ENCODE measurements around the gene FBXW7. TPM values are rescaled to one million over a fixed set of nuclear protein-coding genes. Genes with fewer than 3 reads are reported as not detected.
A peak's percentile ranks its signal among the peaks of the same experiment; 100 is the strongest.

FBXW7 gene
- total and polyA plus RNA-seq, 2 of the 13 experiments (the other 11 are each of a cell fraction or from before 2014, with no cell fraction given): 5.0 to 40.9 TPM

DNA sequence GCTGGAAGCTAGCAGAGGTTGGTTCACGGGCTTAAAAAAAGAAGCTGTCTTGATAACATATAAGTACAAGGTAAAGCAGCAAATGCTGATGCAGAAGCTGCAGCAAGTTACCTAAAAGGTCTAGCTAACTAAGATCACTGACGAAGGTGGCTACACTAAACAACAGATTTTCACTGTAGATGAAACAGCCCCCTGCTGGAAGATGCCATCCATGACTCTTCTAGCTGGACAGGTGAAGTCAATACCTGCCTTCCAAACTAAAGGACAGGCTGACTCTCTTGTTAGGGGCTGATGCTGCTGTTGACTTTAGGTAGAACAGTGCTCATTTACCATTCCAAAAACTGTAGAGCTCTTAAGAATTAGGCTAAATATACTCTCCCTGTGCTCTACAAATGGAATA, 99.5 kb downstream of the FBXW7 start:
- in situ Hi-C loops (cut with HindIII; ENCODE audit: extremely low pct_ligation_motif_present, low pct_unique_long_range_greater_than_20kb): no loop called here
- H3K27me3 ChIP-seq (ENCODE audit: control insufficient read depth in 1 of 2, insufficient read depth in 2 of 2, low read length in 2 of 2): no peaks in the 10 kb centered on the region
- POLR2A ChIA-PET: no interaction called here
- peak; percentile 64 for FAIRE-seq
- WGBS (ENCODE audit: low lambda C conversion rate): 100% methylated on average over 2 of the region's 2 CpGs
- TF ChIP-seq ETV5 (CRISPR knock-in tag; IDR thresholded peaks at IDR 0.05; ENCODE audit: borderline replicate concordance) (no peak), MYC (CRISPR knock-in tag; IDR thresholded peaks at IDR 0.05; ENCODE audit: borderline replicate concordance) (no peak), PLRG1 (conservative IDR thresholded peaks at IDR 0.05) (no peak), SMC3 (IDR thresholded peaks at IDR 0.05; ENCODE audit: low read length) (peak; percentile 27; the same call in 1 of the 2 replicates), STAG1 (CRISPR knock-in tag; IDR thresholded peaks at IDR 0.05) (peak; percentile 20; the same call in 1 of the 2 replicates), ZNF33A (CRISPR knock-in tag; IDR thresholded peaks at IDR 0.05; ENCODE audit: borderline replicate concordance) (no peak), GTF3A (CRISPR knock-in tag; conservative IDR thresholded peaks at IDR 0.05) (no peak), TFDP2 (CRISPR knock-in tag; IDR thresholded peaks at IDR 0.05) (no peak)
- TF ChIP-seq, protein P1, sequence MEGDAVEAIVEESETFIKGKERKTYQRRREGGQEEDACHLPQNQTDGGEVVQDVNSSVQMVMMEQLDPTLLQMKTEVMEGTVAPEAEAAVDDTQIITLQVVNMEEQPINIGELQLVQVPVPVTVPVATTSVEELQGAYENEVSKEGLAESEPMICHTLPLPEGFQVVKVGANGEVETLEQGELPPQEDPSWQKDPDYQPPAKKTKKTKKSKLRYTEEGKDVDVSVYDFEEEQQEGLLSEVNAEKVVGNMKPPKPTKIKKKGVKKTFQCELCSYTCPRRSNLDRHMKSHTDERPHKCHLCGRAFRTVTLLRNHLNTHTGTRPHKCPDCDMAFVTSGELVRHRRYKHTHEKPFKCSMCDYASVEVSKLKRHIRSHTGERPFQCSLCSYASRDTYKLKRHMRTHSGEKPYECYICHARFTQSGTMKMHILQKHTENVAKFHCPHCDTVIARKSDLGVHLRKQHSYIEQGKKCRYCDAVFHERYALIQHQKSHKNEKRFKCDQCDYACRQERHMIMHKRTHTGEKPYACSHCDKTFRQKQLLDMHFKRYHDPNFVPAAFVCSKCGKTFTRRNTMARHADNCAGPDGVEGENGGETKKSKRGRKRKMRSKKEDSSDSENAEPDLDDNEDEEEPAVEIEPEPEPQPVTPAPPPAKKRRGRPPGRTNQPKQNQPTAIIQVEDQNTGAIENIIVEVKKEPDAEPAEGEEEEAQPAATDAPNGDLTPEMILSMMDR (CRISPR knock-in tag; IDR thresholded peaks at IDR 0.05): peak; percentile 44
- TF ChIP-seq, protein P2, sequence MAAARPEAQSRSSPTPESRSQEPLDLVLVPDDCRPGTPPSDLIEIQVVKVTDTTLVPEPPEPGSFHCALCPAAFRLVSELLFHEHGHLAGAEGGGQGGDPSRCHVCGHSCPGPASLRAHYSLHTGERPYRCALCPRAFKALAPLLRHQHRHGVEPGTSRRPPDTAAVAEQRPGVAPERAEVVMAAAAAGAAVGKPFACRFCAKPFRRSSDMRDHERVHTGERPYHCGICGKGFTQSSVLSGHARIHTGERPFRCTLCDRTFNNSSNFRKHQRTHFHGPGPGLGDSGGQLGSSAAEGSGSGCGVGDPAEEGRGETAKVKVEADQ (CRISPR knock-in tag; IDR thresholded peaks at IDR 0.05; ENCODE audit: borderline replicate concordance): no peak
- TF ChIP-seq, protein P3, sequence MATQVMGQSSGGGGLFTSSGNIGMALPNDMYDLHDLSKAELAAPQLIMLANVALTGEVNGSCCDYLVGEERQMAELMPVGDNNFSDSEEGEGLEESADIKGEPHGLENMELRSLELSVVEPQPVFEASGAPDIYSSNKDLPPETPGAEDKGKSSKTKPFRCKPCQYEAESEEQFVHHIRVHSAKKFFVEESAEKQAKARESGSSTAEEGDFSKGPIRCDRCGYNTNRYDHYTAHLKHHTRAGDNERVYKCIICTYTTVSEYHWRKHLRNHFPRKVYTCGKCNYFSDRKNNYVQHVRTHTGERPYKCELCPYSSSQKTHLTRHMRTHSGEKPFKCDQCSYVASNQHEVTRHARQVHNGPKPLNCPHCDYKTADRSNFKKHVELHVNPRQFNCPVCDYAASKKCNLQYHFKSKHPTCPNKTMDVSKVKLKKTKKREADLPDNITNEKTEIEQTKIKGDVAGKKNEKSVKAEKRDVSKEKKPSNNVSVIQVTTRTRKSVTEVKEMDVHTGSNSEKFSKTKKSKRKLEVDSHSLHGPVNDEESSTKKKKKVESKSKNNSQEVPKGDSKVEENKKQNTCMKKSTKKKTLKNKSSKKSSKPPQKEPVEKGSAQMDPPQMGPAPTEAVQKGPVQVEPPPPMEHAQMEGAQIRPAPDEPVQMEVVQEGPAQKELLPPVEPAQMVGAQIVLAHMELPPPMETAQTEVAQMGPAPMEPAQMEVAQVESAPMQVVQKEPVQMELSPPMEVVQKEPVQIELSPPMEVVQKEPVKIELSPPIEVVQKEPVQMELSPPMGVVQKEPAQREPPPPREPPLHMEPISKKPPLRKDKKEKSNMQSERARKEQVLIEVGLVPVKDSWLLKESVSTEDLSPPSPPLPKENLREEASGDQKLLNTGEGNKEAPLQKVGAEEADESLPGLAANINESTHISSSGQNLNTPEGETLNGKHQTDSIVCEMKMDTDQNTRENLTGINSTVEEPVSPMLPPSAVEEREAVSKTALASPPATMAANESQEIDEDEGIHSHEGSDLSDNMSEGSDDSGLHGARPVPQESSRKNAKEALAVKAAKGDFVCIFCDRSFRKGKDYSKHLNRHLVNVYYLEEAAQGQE (IDR thresholded peaks at IDR 0.05; ENCODE audit: borderline replicate concordance in 1 of 2, low read depth in 1 of 2, low read length in 2 of 2): no peak
- H3K4me3 ChIP-seq (replicated peaks in 1 of 3; ENCODE audit: insufficient read depth in 1 of 3, low read depth in 2 of 3, low read length in 3 of 3): no peak overlapping the region
- no peaks in the 10 kb centered on the region for H3K36me3 ChIP-seq (replicated peaks in 1 of 2; ENCODE audit: control insufficient read depth in 1 of 2, insufficient read depth in 2 of 2, low read length in 2 of 2)
- no peaks in the 10 kb centered on the region; the same call in 1 of the 2 replicates for H4K20me1 ChIP-seq (ENCODE audit: insufficient read depth, low read length)
- no peaks in the 10 kb centered on the region for H3K9me3 ChIP-seq (ENCODE audit: low read length)
- ATAC-seq: peak; percentile 78
- no peak for DNase-seq (ENCODE audit: low spot score)
- BruUV-seq (replicated peaks): no TSS peak
- peaks cover 9% of the 10 kb centered on the region for H3K4me1 ChIP-seq (ENCODE audit: insufficient read depth, low read length)
- CTCF ChIA-PET (ENCODE audit: low intra/inter-chr PET ratio, low total read pairs): no interaction called here
- no peak overlapping the region for H3K27ac ChIP-seq (ENCODE audit: extremely low read length, insufficient read depth, low read length)
- intact Hi-C loops (cut with micrococcal nuclease; ENCODE audit: unreplicated experiment): no loop called here
- no peak overlapping the region for H3K4me2 ChIP-seq (ENCODE audit: low read depth, low read length)
- no peak overlapping the region for H2AFZ ChIP-seq (ENCODE audit: low read length)
- peaks cover 3% of the 10 kb centered on the region for H3K79me2 ChIP-seq (ENCODE audit: insufficient read depth, low read length)
- H3K9ac ChIP-seq (ENCODE audit: insufficient read depth, low read depth, low read length): no peak overlapping the region

Data from HepG2 (cell line).